ENCODE results near the gene MBLAC1. TPM values are rescaled to one million over a fixed set of nuclear protein-coding genes. Genes with fewer than 3 reads are reported as not detected.

Gene MBLAC1
- total and polyA plus RNA-seq, 9 of the 15 experiments (the other 6 are each of a cell fraction or from before 2014, with no cell fraction given) = 0.03 to 3.1 (median 0.52) TPM

GRCh38 chr7:100153708-100154535 is 27.2 kb downstream of the MBLAC1 start (continued):
- TF ChIP-seq POLR2G (IDR thresholded peaks at IDR 0.05; ENCODE audit: low read depth, low read length) = peak; percentile 63
- TF ChIP-seq ZNF253 (CRISPR knock-in tag; conservative IDR thresholded peaks at IDR 0.05) = no peak
- TF ChIP-seq MBD2 (IDR thresholded peaks at IDR 0.05; ENCODE audit: borderline replicate concordance, low read depth) = no peak
- TF ChIP-seq NFIC (IDR thresholded peaks at IDR 0.05) = peak; percentile 57
- no peak for TF ChIP-seq ZNF316 (IDR thresholded peaks at IDR 0.05)
- no peak for TF ChIP-seq ZNF764 (CRISPR knock-in tag; IDR thresholded peaks at IDR 0.05; ENCODE audit: low read depth)
- TF ChIP-seq USF1 (CRISPR knock-in tag; IDR thresholded peaks at IDR 0.05) = no peak
- no peak for TF ChIP-seq MXI1 (IDR thresholded peaks at IDR 0.05; ENCODE audit: low read depth, low read length)
- TF ChIP-seq ZBTB33 (CRISPR knock-in tag; IDR thresholded peaks at IDR 0.05) = no peak
- TF ChIP-seq ARID4B (CRISPR knock-in tag; IDR thresholded peaks at IDR 0.05) = no peak
- TF ChIP-seq FOS (IDR thresholded peaks at IDR 0.05; ENCODE audit: extremely low read depth, insufficient read length) = no peak
- no peak for TF ChIP-seq PCBP1 (IDR thresholded peaks at IDR 0.05; ENCODE audit: low read depth, low read length, poor library complexity, severe bottlenecking)
- TF ChIP-seq POLR2B (IDR thresholded peaks at IDR 0.05; ENCODE audit: low read depth, partially characterized antibody) = no peak
- no peak for TF ChIP-seq GATAD2A (IDR thresholded peaks at IDR 0.05)
- 0 out of 2 replicates have a peak, but pooled peaks have one; percentile 66 for TF ChIP-seq TAF15 (IDR thresholded peaks at IDR 0.05; ENCODE audit: low read depth, low read length)
- no peak for TF ChIP-seq ZNF41 (CRISPR knock-in tag; conservative IDR thresholded peaks at IDR 0.05)
- no peak for TF ChIP-seq ZFX (CRISPR knock-in tag; IDR thresholded peaks at IDR 0.05)
- no peak for TF ChIP-seq CREB1 (IDR thresholded peaks at IDR 0.05)
- TF ChIP-seq CREB1 (CRISPR knock-in tag; IDR thresholded peaks at IDR 0.05) = no peak
- TF ChIP-seq MEIS2 (IDR thresholded peaks at IDR 0.05; ENCODE audit: partially characterized antibody) = no peak
- TF ChIP-seq ETV1 (tag; conservative IDR thresholded peaks at IDR 0.05; ENCODE audit: low read depth) = no peak
